SHP77 (cell line): ENCODE measurements around the gene TRIP12.

ENCODE experiments used
- DNase-seq, 2 experiments: peaks; one replicate each; lab custom pipeline; 2025; lab: John Stamatoyannopoulos, UW

Gene TRIP12

GRCh38 chr2:229715895-229716507 is 205.8 kb downstream of the TRIP12 start:
- peak; percentile 74 to 75 for DNase-seq

GRCh38 chr2:229714736-229715541 is 206.9 kb downstream of the TRIP12 start:
- DNase-seq = peak; percentile 44

GRCh38 chr2:229714080-229714735 is 207.6 kb downstream of the TRIP12 start, which contains the start of gene DNER:
Gene DNER, minus strand, starts transcription at chr2:229714555. Its CDS starts 132 bp downstream, at chr2:229714423.
- DNase-seq = peak in 1 of 2 experiments; percentile 66
